ENCODE data around the gene HPSE2.

DNA sequence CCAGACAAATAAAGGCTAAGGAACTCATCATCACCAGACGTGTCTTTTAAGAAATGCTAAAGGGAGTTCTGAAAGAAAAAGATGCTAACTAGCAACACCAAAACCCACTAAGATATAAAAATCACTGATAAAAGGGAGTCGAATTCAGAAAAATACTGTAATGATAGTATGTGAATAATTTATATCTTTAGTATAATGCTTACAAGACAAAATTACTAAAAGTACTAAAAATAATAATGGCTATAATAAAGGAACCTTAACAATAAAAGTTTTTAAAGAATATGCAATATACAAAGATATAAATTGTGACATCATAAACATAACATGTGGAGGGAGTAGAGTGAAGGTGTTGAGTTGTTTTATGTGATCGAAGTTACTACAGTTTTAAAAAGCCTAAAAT lies 28.3 kb downstream of the HPSE2 start:
- TF ChIP-seq, protein P1, sequence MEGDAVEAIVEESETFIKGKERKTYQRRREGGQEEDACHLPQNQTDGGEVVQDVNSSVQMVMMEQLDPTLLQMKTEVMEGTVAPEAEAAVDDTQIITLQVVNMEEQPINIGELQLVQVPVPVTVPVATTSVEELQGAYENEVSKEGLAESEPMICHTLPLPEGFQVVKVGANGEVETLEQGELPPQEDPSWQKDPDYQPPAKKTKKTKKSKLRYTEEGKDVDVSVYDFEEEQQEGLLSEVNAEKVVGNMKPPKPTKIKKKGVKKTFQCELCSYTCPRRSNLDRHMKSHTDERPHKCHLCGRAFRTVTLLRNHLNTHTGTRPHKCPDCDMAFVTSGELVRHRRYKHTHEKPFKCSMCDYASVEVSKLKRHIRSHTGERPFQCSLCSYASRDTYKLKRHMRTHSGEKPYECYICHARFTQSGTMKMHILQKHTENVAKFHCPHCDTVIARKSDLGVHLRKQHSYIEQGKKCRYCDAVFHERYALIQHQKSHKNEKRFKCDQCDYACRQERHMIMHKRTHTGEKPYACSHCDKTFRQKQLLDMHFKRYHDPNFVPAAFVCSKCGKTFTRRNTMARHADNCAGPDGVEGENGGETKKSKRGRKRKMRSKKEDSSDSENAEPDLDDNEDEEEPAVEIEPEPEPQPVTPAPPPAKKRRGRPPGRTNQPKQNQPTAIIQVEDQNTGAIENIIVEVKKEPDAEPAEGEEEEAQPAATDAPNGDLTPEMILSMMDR (IDR thresholded peaks at IDR 0.05 in 4 of 5, conservative IDR thresholded peaks at IDR 0.05 in 1 of 5): no peak
- no peak for TF ChIP-seq POLR2A (IDR thresholded peaks at IDR 0.05)

All from gastrocnemius medialis (tissue), 4 donors.